Esophagus squamous epithelium (tissue), 4 donors: ENCODE results near the gene EXPH5.

ENCODE experiments used
- CTCF ChIP-seq, 6 experiments: fragments of 450-650 bp in 4 of 6; fragments of 200-600 bp in 2 of 6; sonication (generic) in 2 of 6; IDR thresholded peaks; one replicate each; pipeline ENCODE4 v1.5.1; 2016 to 2019; ENCODE audit warnings: antibody characterized with exemption in 6 of 6, mild to moderate bottlenecking in 4 of 6, moderate library complexity in 4 of 6
- POLR2A ChIP-seq, 4 donors: fragments of 450-650 bp; IDR thresholded peaks; one replicate each; pipeline ENCODE4 v1.6.1; 2017; ENCODE audit warnings: antibody characterized with exemption in 4 of 4, mild to moderate bottlenecking in 4 of 4, moderate library complexity in 3 of 4

- no peak for TF ChIP-seq CTCF (IDR thresholded peaks at IDR 0.05)
- no peak for TF ChIP-seq POLR2A (IDR thresholded peaks at IDR 0.05)
Measured at GRCh38 chr11:108593923-108594434, 411 bp upstream of the EXPH5 start.
